Activated CD4-positive, alpha-beta memory T cell treated with anti-CD3 and anti-CD28 coated beads, Interleukin-2, amount 10 ng/mL, durations not matched to agents 7 days and 5 days (primary cell): ENCODE data around the gene PPP4R2. TPM values are rescaled to one million over a fixed set of nuclear protein-coding genes. Genes with fewer than 3 reads are reported as not detected.
A peak's percentile ranks its signal among the peaks of the same experiment; 100 is the strongest.
"Not testable (repeated sequence)": the region's sequence is repeated elsewhere in the genome, so short reads cannot be mapped to it uniquely, and the experiment has no call there.

Experiments used
- CTCF ChIA-PET: fragments of 350-600 bp; sonication (Branson Sonifier 250); formaldehyde crosslinking; loops from one replicate; lab custom pipeline; 2021; ENCODE audit warnings: antibody characterized with exemption, inconsistent platforms; lab: Charles Lee
- POLR2A ChIA-PET: fragments of 350-600 bp; sonication (Branson Sonifier 250); formaldehyde crosslinking; loops from one replicate; lab custom pipeline; 2021; ENCODE audit warnings: antibody characterized with exemption; lab: Charles Lee
- DNase-seq: peaks from one replicate; pipeline ENCODE4 v3.0.0-alpha.2; 2020
- H3K27ac Mint-ChIP-seq: one replicate; pipeline ENCODE4 v1.8.0; 2021; ENCODE audit warnings: mild to moderate bottlenecking, mixed read lengths
- H3K27me3 Mint-ChIP-seq: one replicate; pipeline ENCODE4 v1.8.0; 2021; ENCODE audit warnings: mixed read lengths
- H3K36me3 Mint-ChIP-seq: one replicate; pipeline ENCODE4 v1.8.0; 2021; ENCODE audit warnings: low read depth, mixed read lengths
- H3K4me1 Mint-ChIP-seq: one replicate; pipeline ENCODE4 v1.8.0; 2021; ENCODE audit warnings: mixed read lengths
- H3K4me3 Mint-ChIP-seq: one replicate; pipeline ENCODE4 v1.8.0; 2021; ENCODE audit warnings: mild to moderate bottlenecking, mixed read lengths
- H3K9me3 Mint-ChIP-seq: one replicate; pipeline ENCODE4 v1.8.0; 2021; ENCODE audit warnings: mixed read lengths
- total RNA-seq, 2 experiments: library from RNA; stranded (reverse); gene quantifications; one replicate each; pipeline ENCODE4 v1.2.3, GENCODE V29; 2021

Gene PPP4R2
- total RNA-seq, 2 experiments from 2014 or later, result 105 to 106 TPM

DNA sequence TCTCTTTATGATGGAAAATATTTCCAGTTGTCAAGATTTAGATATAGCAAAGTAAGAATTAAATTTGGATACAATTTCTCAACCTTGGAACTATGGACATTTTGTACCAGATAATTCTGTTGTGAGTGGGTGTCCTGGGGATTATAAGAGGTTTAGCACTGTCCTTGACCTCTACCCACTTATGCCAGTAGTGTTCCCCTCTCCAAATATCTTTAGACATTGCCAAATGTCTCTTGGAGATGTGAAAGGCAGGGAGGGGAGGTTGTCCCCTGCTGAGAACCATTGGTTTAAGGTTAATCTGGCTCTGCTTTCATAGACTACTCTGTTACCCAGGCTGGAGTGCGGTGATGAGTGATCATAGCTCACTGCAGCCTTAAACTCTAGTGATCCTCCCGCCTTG lies 64.8 kb downstream of the PPP4R2 start, which contains the start of gene EBLN2:
EBLN2 (plus strand) TSS at position 244 of the 400 bp plus-strand sequence. CDS start 423 bp downstream, outside the sequence.
- Mint-ChIP-seq H3K4me1 (peaks cover 10% of the 10 kb centered on the region), H3K4me3 (no peak within 1 kb of the TSS), H3K36me3 (peaks cover 46% of the 10 kb centered on the region), H3K27me3 (no peaks in the 10 kb centered on the region), H3K27ac (no peak within 1 kb of the TSS), H3K9me3 (no peaks in the 10 kb centered on the region)
- ChIA-PET POLR2A (no interaction called here), CTCF (no interaction called here)
- no peak for DNase-seq

DNA sequence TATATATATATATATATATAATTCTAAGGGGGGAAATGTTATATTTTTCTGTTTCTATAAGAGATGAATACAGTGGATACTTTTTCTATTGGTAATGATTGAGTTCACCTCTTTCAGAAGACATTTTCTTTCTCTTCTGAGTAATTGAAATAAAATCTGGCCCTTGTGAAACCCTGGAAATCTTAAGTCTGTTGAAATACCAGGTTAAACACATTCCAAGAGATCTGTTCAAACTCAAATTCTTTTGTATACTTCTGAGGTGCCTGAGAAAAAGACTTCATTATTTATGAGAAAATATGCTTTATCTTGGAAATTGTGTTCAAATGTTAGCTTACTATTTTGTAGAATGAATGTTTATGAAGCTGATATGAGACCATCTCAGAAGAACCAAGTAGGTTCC lies 69.6 kb downstream of the PPP4R2 start:
- H3K9me3 Mint-ChIP-seq, POLR2A ChIA-PET, H3K27ac Mint-ChIP-seq, DNase-seq, H3K4me1 Mint-ChIP-seq, H3K4me3 Mint-ChIP-seq, H3K27me3 Mint-ChIP-seq: not testable (repeated sequence)
- CTCF ChIA-PET, result interaction anchor here (0.7 kb wide), 1 partner anchor 24 kb away, joined by 3 read pairs; no protein-coding TSS in a partner anchor
- H3K36me3 Mint-ChIP-seq, result peaks cover 40% of the 10 kb centered on the region

DNA sequence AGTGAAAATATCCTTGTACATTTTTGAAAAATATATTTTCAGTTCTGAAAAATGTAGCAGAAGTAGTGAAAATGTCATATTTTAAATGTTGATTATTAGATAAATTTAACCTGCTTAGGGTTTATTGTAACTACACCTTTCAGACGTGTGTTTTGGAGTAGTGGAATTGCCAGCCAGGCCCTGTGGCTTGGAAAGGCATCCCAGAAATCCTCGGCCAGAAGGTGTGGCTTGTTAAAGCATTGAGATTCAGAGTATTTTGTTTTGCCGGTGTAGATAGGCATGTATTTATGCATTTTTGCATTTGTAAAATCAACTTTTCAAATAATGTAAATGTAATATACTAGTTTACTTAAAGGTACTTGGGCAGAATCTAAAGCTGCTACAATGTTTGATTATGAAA lies 71.8 kb downstream of the PPP4R2 start:
- ChIA-PET POLR2A (no interaction called here), CTCF (no interaction called here)
- H3K9me3 Mint-ChIP-seq, result no peaks in the 10 kb centered on the region
- peaks cover 20% of the 10 kb centered on the region for H3K4me1 Mint-ChIP-seq
- H3K36me3 Mint-ChIP-seq, result peaks cover 26% of the 10 kb centered on the region
- DNase-seq, result no peak
- H3K27me3 Mint-ChIP-seq, result no peaks in the 10 kb centered on the region
- H3K4me3 Mint-ChIP-seq, result no peak overlapping the region
- no peak overlapping the region for H3K27ac Mint-ChIP-seq

GRCh38 chr3:73069187-73069586 lies 72.6 kb downstream of the PPP4R2 start:
- CTCF ChIA-PET, result interaction anchor here (1.3 kb wide), 1 partner anchor 13 kb away, joined by 3 read pairs; no protein-coding TSS in a partner anchor
- DNase-seq, result no peak

GRCh38 chr3:73069775-73070444 lies 73.3 kb downstream of the PPP4R2 start:
- ChIA-PET CTCF (interaction anchor here (1.3 kb wide), 1 partner anchor 14 kb away, joined by 3 read pairs; no protein-coding TSS in a partner anchor), POLR2A (no interaction called here)
- no peaks in the 10 kb centered on the region for H3K27me3 Mint-ChIP-seq
- H3K9me3 Mint-ChIP-seq, result no peaks in the 10 kb centered on the region
- no peak overlapping the region for H3K4me3 Mint-ChIP-seq
- H3K36me3 Mint-ChIP-seq, result peaks cover 17% of the 10 kb centered on the region
- H3K27ac Mint-ChIP-seq, result no peak overlapping the region
- DNase-seq, result no peak
- peaks cover 25% of the 10 kb centered on the region for H3K4me1 Mint-ChIP-seq

More at GRCh38 chr3:73069187-73069586, 72.6 kb downstream of the PPP4R2 start:
- Mint-ChIP-seq H3K4me1 (peaks cover 22% of the 10 kb centered on the region), H3K27ac (no peak overlapping the region), H3K9me3 (no peaks in the 10 kb centered on the region), H3K36me3 (peaks cover 24% of the 10 kb centered on the region), H3K27me3 (no peaks in the 10 kb centered on the region), H3K4me3 (no peak overlapping the region)
- POLR2A ChIA-PET, result no interaction called here

- no peak for DNase-seq
- H3K4me3 Mint-ChIP-seq, result no peak overlapping the region
- CTCF ChIA-PET, result interaction anchor here (0.7 kb wide), 1 partner anchor 14 kb away, joined by 3 read pairs; no protein-coding TSS in a partner anchor
- POLR2A ChIA-PET, result interaction anchor here (1.2 kb wide), 1 partner anchor 222 kb away, joined by 3 read pairs; no protein-coding TSS in a partner anchor
- no peak overlapping the region for H3K27ac Mint-ChIP-seq
- H3K9me3 Mint-ChIP-seq, result no peaks in the 10 kb centered on the region
- peaks cover 6% of the 10 kb centered on the region for H3K36me3 Mint-ChIP-seq
- H3K27me3 Mint-ChIP-seq, result no peaks in the 10 kb centered on the region
- peaks cover 25% of the 10 kb centered on the region for H3K4me1 Mint-ChIP-seq
Measured at GRCh38 chr3:73070675-73071575, 74.3 kb downstream of the PPP4R2 start.

DNA sequence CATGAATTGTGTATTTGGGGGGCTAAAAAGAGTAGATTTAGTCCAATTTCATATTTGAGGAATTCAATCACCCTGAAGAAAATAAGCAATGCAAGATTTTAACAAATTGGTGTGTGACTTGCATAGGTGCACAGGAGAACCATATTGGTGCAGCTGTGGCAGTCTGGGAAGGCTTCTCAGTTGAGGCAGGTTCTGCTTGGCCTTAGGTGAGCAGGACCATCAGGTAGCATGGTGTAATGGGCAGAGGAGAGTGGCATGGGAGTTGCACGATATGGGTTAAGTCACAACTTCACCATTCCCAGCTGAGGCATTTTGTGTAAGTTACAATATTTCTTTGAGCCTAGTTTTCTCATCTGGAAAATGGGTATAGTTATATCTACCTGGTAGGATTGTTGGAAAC lies 75.3 kb downstream of the PPP4R2 start:
- POLR2A ChIA-PET, result interaction anchor here (1.2 kb wide), 1 partner anchor 223 kb away, joined by 3 read pairs; no protein-coding TSS in a partner anchor
- CTCF ChIA-PET, result interaction anchor here (1.1 kb wide), 1 partner anchor 13 kb away, joined by 3 read pairs; no protein-coding TSS in a partner anchor
- H3K4me1 Mint-ChIP-seq, result peaks cover 25% of the 10 kb centered on the region
- no peak for DNase-seq
- no peaks in the 10 kb centered on the region for H3K36me3 Mint-ChIP-seq
- H3K9me3 Mint-ChIP-seq, result no peaks in the 10 kb centered on the region
- no peaks in the 10 kb centered on the region for H3K27me3 Mint-ChIP-seq
- no peak overlapping the region for H3K4me3 Mint-ChIP-seq
- H3K27ac Mint-ChIP-seq, result no peak overlapping the region

- Mint-ChIP-seq H3K27me3 (no peaks in the 10 kb centered on the region), H3K27ac (no peak overlapping the region), H3K4me1 (peaks cover 25% of the 10 kb centered on the region), H3K36me3 (no peaks in the 10 kb centered on the region), H3K9me3 (no peaks in the 10 kb centered on the region), H3K4me3 (no peak overlapping the region)
- ChIA-PET CTCF (interaction anchor here (1.1 to 1.3 kb wide), 2 partner anchors 13 to 251 kb away, joined by 3 to 4 read pairs; no protein-coding TSS in a partner anchor), POLR2A (interaction anchor here (0.9 to 1.0 kb wide), 2 partner anchors 17 to 73 kb away, joined by 3 read pairs; no protein-coding TSS in a partner anchor)
- peak; percentile 22 for DNase-seq
Measured at GRCh38 chr3:73072634-73073033, 76.0 kb downstream of the PPP4R2 start.

GRCh38 chr3:73073091-73073707 lies 76.6 kb downstream of the PPP4R2 start:
- Mint-ChIP-seq H3K4me3 (no peak overlapping the region), H3K27me3 (no peaks in the 10 kb centered on the region), H3K4me1 (peaks cover 25% of the 10 kb centered on the region), H3K27ac (no peak overlapping the region), H3K36me3 (no peaks in the 10 kb centered on the region), H3K9me3 (no peaks in the 10 kb centered on the region)
- DNase-seq, result no peak
- POLR2A ChIA-PET, result interaction anchor here (0.9 to 1.0 kb wide), 2 partner anchors 16 to 74 kb away, joined by 3 read pairs; no protein-coding TSS in a partner anchor
- CTCF ChIA-PET, result interaction anchor here (1.3 kb wide), 1 partner anchor 251 kb away, joined by 4 read pairs; no protein-coding TSS in a partner anchor

DNA sequence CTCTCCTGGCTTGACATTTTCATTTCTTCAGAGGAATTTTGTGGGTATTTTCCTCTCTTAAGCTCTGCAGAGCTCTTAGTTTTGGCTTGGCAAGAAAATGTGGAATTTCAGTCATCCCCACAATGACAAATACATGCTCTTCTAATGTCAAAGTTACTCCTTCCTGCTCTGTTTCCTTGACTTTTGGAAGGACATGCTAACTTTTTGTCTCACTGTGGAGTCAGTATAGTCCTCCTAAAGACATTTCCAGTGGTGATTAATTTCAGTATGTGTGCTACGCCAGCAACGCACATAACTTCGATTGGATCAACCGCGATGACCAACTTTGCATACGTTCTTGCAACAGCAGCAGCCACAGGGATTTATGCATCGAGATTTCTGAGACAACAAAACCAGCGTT lies 78.2 kb downstream of the PPP4R2 start:
- no peaks in the 10 kb centered on the region for H3K27me3 Mint-ChIP-seq
- POLR2A ChIA-PET, result no interaction called here
- no peaks in the 10 kb centered on the region for H3K9me3 Mint-ChIP-seq
- H3K4me1 Mint-ChIP-seq, result peaks cover 25% of the 10 kb centered on the region
- H3K4me3 Mint-ChIP-seq, result no peak overlapping the region
- CTCF ChIA-PET, result no interaction called here
- no peaks in the 10 kb centered on the region for H3K36me3 Mint-ChIP-seq
- no peak for DNase-seq
- no peak overlapping the region for H3K27ac Mint-ChIP-seq

GRCh38 chr3:73080216-73080966 lies 83.8 kb downstream of the PPP4R2 start:
- Mint-ChIP-seq H3K4me1 (peaks cover 6% of the 10 kb centered on the region), H3K9me3 (no peaks in the 10 kb centered on the region), H3K27ac (no peak overlapping the region), H3K36me3 (no peaks in the 10 kb centered on the region), H3K27me3 (no peaks in the 10 kb centered on the region), H3K4me3 (no peak overlapping the region)
- DNase-seq, result no peak
- POLR2A ChIA-PET, result no interaction called here
- CTCF ChIA-PET, result interaction anchor here (0.6 kb wide), 1 partner anchor 672 kb away, joined by 3 read pairs; no protein-coding TSS in a partner anchor
